ENCODE results near the gene CC2D2A. TPM values are rescaled to one million over a fixed set of nuclear protein-coding genes. Genes with fewer than 3 reads are reported as not detected.

The CC2D2A gene
- total RNA-seq, result 24.6 and 25.2 TPM in 2 replicates

GRCh38 chr4:15469402-15470127 is at the start of gene CC2D2A:
Gene CC2D2A, plus strand, starts transcription at chr4:15469882. Its CDS starts 6,051 bp downstream, at chr4:15475933.

GRCh38 chr4:15427701-15428100 is 42.0 kb upstream of the CC2D2A start, which contains the start of gene C1QTNF7:
Gene C1QTNF7, plus strand, starts transcription at chr4:15428033. Its CDS starts 7,711 bp downstream, at chr4:15435744.

Small RNA genes lying within 50 kb of the gene (small RNA-seq; reads per million reads assigned to genes)
- not detected for gene AC007016.1

Other genes starting within 250 kb of the CC2D2A start
- 0.20 and 0.73 TPM in 2 replicates for gene C1QTNF7, start 41.8 kb upstream of the CC2D2A start, total RNA-seq
- 58.4 and 67.4 TPM in 2 replicates for gene FBXL5, start 185.5 kb downstream of the CC2D2A start, total RNA-seq
- 11.3 and 13.6 TPM in 2 replicates for gene FAM200B, start 211.9 kb downstream of the CC2D2A start, total RNA-seq
- 5.3 and 5.9 TPM in 2 replicates for gene BST1, start 233.2 kb downstream of the CC2D2A start, total RNA-seq

All from subcutaneous preadipocyte (primary cell).